IPS-NIHi7 (cell line): ENCODE results near the gene SLC2A5.

Experiments used
- DNase-seq: peaks from one replicate; pipeline ENCODE4 v3.0.0; 2012; ENCODE audit warnings: mixed read lengths; ENCODE audit errors: extremely low spot score

SLC2A5 gene

GRCh38 chr1:9088807-9089206 is 19.4 kb upstream of the SLC2A5 start:
- no peak for DNase-seq

- no peak for DNase-seq
These were observed 18.1 kb upstream of the SLC2A5 start for GRCh38 chr1:9087411-9088125.

GRCh38 chr1:9086796-9087195 is 17.4 kb upstream of the SLC2A5 start:
- no peak for DNase-seq

GRCh38 chr1:9086045-9086444 is 16.6 kb upstream of the SLC2A5 start:
- DNase-seq, result no peak

GRCh38 chr1:9085306-9085940 is 16.0 kb upstream of the SLC2A5 start:
- no peak for DNase-seq

GRCh38 chr1:9084906-9085305 is 15.5 kb upstream of the SLC2A5 start:
- no peak for DNase-seq

- no peak for DNase-seq
These were observed 12.0 kb upstream of the SLC2A5 start for GRCh38 chr1:9081473-9081872.

- DNase-seq, result no peak
These were observed 11.4 kb upstream of the SLC2A5 start for GRCh38 chr1:9080705-9081291.

GRCh38 chr1:9079988-9080704 is 10.7 kb upstream of the SLC2A5 start:
- DNase-seq, result no peak

- DNase-seq, result no peak
These were observed 9.5 kb upstream of the SLC2A5 start for GRCh38 chr1:9078752-9079500.

GRCh38 chr1:9078015-9078751 is 8.7 kb upstream of the SLC2A5 start:
- no peak for DNase-seq

GRCh38 chr1:9075022-9075421 is 5.6 kb upstream of the SLC2A5 start:
- DNase-seq, result no peak

GRCh38 chr1:9073143-9073542 is 3.7 kb upstream of the SLC2A5 start:
- DNase-seq, result no peak

GRCh38 chr1:9071554-9072235 is 2.3 kb upstream of the SLC2A5 start:
- no peak for DNase-seq

GRCh38 chr1:9070486-9070885 is 1.1 kb upstream of the SLC2A5 start:
- no peak for DNase-seq

- DNase-seq, result no peak
These were observed 482 bp downstream of the SLC2A5 start for GRCh38 chr1:9068981-9069325.

- no peak for DNase-seq
These were observed 2.3 kb downstream of the SLC2A5 start for GRCh38 chr1:9066945-9067807.

- no peak for DNase-seq
These were observed 4.2 kb downstream of the SLC2A5 start for GRCh38 chr1:9065213-9065751.

- no peak for DNase-seq
These were observed 6.6 kb downstream of the SLC2A5 start for GRCh38 chr1:9062846-9063245.
